ENCODE data around the gene CDK14. TPM values are rescaled to one million over a fixed set of nuclear protein-coding genes. Genes with fewer than 3 reads are reported as not detected.
A peak's percentile ranks its signal among the peaks of the same experiment; 100 is the strongest.

The CDK14 gene
- total RNA-seq, 1 donor from 2014 or later, result 58.6 TPM

DNA sequence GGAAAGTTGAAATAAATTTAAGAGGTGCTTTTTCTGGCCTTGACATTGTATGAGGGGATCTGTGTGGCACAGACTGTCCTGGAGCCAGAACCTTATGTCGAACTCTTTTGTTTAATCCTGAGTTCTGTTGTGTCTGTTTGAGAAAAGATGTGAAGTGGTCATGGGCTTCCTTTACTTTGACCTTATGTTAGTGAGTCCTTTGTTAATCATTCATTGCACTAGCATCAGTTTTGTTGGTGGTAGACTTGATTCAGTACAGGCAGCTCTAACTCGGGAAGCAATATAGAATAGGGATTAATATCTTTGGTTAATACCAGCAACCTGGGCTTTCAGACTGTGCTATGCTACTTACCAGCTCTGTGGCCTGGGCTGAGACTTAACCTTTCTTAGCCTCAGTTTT, 544.2 kb downstream of the CDK14 start:
- no peaks in the 10 kb centered on the region for H3K27me3 ChIP-seq (ENCODE audit: low read depth)
- no peaks in the 10 kb centered on the region for H3K9me3 ChIP-seq
- H3K36me3 ChIP-seq, result no peaks in the 10 kb centered on the region
- TF ChIP-seq, protein P1, sequence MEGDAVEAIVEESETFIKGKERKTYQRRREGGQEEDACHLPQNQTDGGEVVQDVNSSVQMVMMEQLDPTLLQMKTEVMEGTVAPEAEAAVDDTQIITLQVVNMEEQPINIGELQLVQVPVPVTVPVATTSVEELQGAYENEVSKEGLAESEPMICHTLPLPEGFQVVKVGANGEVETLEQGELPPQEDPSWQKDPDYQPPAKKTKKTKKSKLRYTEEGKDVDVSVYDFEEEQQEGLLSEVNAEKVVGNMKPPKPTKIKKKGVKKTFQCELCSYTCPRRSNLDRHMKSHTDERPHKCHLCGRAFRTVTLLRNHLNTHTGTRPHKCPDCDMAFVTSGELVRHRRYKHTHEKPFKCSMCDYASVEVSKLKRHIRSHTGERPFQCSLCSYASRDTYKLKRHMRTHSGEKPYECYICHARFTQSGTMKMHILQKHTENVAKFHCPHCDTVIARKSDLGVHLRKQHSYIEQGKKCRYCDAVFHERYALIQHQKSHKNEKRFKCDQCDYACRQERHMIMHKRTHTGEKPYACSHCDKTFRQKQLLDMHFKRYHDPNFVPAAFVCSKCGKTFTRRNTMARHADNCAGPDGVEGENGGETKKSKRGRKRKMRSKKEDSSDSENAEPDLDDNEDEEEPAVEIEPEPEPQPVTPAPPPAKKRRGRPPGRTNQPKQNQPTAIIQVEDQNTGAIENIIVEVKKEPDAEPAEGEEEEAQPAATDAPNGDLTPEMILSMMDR (IDR thresholded peaks at IDR 0.05), result no peak
- ATAC-seq (no peak), DNase-seq (no peak)
- no peak overlapping the region for H3K4me3 ChIP-seq
- intact Hi-C loops (cut with DNase I), result no loop called here
- H3K4me1 ChIP-seq, result no peaks in the 10 kb centered on the region
- no peak overlapping the region for H3K27ac ChIP-seq

DNA sequence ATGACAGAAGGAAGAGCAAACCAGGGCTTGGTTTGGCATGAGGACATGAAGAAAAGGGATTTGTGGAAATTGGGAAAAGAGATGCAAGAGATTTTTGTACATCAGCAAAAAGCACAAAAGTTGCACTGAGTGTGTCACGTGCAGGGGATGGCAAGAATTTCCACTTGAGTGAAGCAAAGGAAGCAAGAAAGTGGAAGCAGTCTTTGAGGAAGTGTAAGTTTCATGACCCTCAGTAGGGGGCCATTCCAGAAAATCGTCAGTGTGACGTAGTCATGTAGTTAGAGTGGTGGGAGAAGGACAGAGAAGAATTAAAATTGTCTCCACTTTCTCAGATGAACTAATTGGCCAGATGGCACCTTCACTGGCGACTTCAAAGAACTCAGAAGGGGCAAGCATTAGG, 544.9 kb downstream of the CDK14 start:
- Histone ChIP-seq H3K4me3 (no peak overlapping the region), H3K9me3 (no peaks in the 10 kb centered on the region), H3K27me3 (ENCODE audit: low read depth) (no peaks in the 10 kb centered on the region), H3K4me1 (no peaks in the 10 kb centered on the region), H3K36me3 (no peaks in the 10 kb centered on the region), H3K27ac (no peak overlapping the region)
- ATAC-seq (peak in 1 of 2 donors; percentile 17), DNase-seq (no peak)
- intact Hi-C loops (cut with DNase I), result no loop called here
- TF ChIP-seq, protein P1 (IDR thresholded peaks at IDR 0.05), result no peak

DNA sequence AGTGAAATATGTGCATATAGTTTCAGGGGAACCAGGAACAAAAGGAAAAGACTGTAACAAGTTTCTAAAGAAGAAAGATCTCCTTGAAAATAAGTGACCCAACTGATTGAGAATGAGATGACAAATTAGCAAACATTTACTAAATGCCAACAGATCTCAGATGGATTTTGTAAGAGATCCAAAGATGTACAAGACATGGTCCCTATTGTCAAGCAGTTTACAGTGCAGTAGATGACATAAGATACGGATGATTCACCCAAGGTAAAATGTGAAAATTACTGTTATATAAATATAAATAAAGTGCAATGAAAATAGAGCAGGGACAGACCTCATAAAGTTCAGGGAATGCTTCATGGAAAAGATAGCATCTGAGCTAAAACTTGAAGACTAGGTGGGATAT, 546.6 kb downstream of the CDK14 start:
- TF ChIP-seq, protein P1 (IDR thresholded peaks at IDR 0.05), result no peak
- Histone ChIP-seq H3K27me3 (ENCODE audit: low read depth) (no peaks in the 10 kb centered on the region), H3K4me1 (no peaks in the 10 kb centered on the region), H3K9me3 (no peaks in the 10 kb centered on the region), H3K36me3 (no peaks in the 10 kb centered on the region), H3K27ac (no peak overlapping the region), H3K4me3 (no peak overlapping the region)
- intact Hi-C loops (cut with DNase I), result no loop called here
- DNase-seq, result no peak
- no peak for ATAC-seq

DNA sequence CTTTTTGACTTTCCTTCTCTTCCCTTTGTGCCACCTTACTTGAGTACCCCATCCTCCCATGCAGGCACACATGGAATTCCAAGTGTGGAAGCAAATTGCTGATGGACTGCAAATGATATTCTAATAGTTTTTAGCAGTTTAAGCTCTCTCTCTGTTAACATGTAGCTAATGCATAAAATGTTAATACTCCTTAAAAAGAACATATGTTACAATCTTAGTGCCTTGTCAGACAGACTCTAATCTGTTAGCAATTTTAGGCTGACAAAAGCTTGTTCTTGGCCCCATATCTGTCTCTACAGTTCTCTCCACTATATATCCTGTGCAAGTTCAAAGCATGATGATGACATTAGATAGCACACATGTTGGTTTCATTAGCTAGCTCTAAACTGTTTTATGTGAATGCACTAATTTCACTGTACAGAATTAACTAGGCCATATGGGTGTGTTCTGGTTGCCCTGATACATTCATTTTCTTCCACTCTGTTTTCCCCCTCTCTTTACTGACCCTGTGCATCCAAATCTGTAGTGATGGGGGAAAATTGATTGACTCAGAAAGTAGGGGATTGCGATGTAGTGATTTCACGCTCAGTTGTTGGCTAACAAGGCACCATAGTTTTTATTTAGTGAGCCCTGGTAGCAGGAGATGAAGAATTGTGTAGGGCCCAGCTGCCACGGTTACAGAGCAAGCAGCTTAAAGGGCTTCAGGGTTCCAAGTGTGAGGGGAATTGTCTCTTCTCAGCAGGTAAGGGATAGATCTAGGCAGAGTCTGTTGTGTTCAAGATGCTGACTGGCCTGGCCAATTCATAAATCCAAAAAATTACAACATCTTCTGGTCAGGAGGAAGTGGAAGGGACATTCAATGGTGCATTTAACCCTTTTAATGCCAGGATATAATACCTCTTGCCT, 553.5 kb downstream of the CDK14 start:
- Histone ChIP-seq H3K27ac (no peak overlapping the region), H3K36me3 (no peaks in the 10 kb centered on the region), H3K9me3 (no peaks in the 10 kb centered on the region), H3K27me3 (ENCODE audit: low read depth) (no peaks in the 10 kb centered on the region), H3K4me3 (no peak overlapping the region), H3K4me1 (no peaks in the 10 kb centered on the region)
- DNase-seq (no peak), ATAC-seq (no peak)
- intact Hi-C loops (cut with DNase I), result no loop called here
- TF ChIP-seq, protein P1 (IDR thresholded peaks at IDR 0.05), result no peak

DNA sequence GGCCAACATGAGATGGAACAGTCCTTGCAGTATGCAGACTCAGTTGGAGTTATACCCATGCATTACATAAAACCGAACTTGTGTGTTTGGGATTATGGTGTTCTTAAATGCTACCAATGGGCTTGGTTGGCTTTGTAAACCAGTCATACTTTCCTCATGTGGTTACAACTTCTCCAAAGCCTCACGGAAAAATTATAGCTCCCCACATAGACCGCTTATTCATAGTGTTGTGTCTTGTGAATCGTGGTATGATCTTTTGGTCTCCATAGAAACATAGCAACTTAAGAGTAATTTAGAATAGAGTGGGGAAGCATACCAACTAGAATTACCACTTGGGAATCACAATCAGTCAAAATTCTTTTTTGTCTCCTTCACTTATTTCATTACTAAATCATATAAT, 555.8 kb downstream of the CDK14 start:
- intact Hi-C loops (cut with DNase I), result no loop called here
- Histone ChIP-seq H3K36me3 (no peaks in the 10 kb centered on the region), H3K4me3 (no peak overlapping the region), H3K9me3 (no peaks in the 10 kb centered on the region), H3K4me1 (no peaks in the 10 kb centered on the region), H3K27me3 (ENCODE audit: low read depth) (no peaks in the 10 kb centered on the region), H3K27ac (no peak overlapping the region)
- TF ChIP-seq, protein P1 (IDR thresholded peaks at IDR 0.05), result no peak
- DNase-seq, result no peak
- ATAC-seq, result no peak

Data from lower lobe of right lung (tissue), 2 donors.